ENCODE measurements around the gene COL24A1.

- TF ChIP-seq ZNF274 (IDR thresholded peaks at IDR 0.05; ENCODE audit: low read depth, low read length) (no peak), SUZ12 (IDR thresholded peaks at IDR 0.05; ENCODE audit: extremely low read depth, insufficient read depth, insufficient read length) (no peak)
These were observed 121.5 kb downstream of the COL24A1 start for GRCh38 chr1:86035101-86035500.

Measured in NT2/D1 (cell line).